Calu3 (cell line): Measurements from ENCODE around the gene GFY. TPM values are rescaled to one million over a fixed set of nuclear protein-coding genes. Genes with fewer than 3 reads are reported as not detected.

Source experiments
- BruUV-seq: library from RNA; stranded (reverse); fragments of 400-500 nt; replicated peaks from 2 replicates; lab custom pipeline; 2021; lab: Mats Ljungman, UMichigan
- CTCF ChIA-PET: fragments of 300-600 bp; sonication (Branson Sonifier 250); formaldehyde crosslinking; loops from one replicate; lab custom pipeline; 2022; ENCODE audit warnings: antibody characterized with exemption; lab: Charles Lee
- DNase-seq: peaks from one replicate; pipeline ENCODE4 v3.0.0; 2022
- H3K27ac Mint-ChIP-seq: one replicate; pipeline ENCODE4 v1.8.0; 2022; ENCODE audit warnings: mixed read lengths; ENCODE audit not compliant: unreplicated experiment
- H3K27me3 Mint-ChIP-seq: one replicate; pipeline ENCODE4 v1.8.0; 2022; ENCODE audit warnings: mixed read lengths; ENCODE audit not compliant: unreplicated experiment
- H3K36me3 Mint-ChIP-seq: one replicate; pipeline ENCODE4 v1.8.0; 2022; ENCODE audit warnings: mild to moderate bottlenecking, moderate library complexity, mixed read lengths; ENCODE audit not compliant: insufficient read depth, unreplicated experiment
- H3K4me1 Mint-ChIP-seq: one replicate; pipeline ENCODE4 v1.8.0; 2022; ENCODE audit warnings: mild to moderate bottlenecking, low read depth, mixed read lengths; ENCODE audit not compliant: unreplicated experiment
- H3K4me3 Mint-ChIP-seq: one replicate; pipeline ENCODE4 v1.8.0; 2022; ENCODE audit warnings: mild to moderate bottlenecking, low read depth, moderate library complexity, mixed read lengths; ENCODE audit not compliant: unreplicated experiment
- H3K9me3 Mint-ChIP-seq: one replicate; pipeline ENCODE4 v1.8.0; 2022; ENCODE audit warnings: low read depth, mixed read lengths; ENCODE audit not compliant: unreplicated experiment
- CTCF ChIP-seq: fragments of 200-600 bp; IDR thresholded peaks from one replicate; pipeline ENCODE4 v1.8.0; 2022; ENCODE audit warnings: antibody characterized with exemption; ENCODE audit not compliant: unreplicated experiment
- intact Hi-C: fragments of 100-400 bp; cut with micrococcal nuclease; formaldehyde crosslinking; loops from one replicate; pipeline ENCODE4 v1.10.0; 2022; ENCODE audit not compliant: unreplicated experiment
- total RNA-seq: library from RNA; stranded (reverse); gene quantifications from 2 replicates; pipeline ENCODE4 v1.2.3, GENCODE V29; 2022

The GFY gene
- total RNA-seq, 1 experiment from 2014 or later = not detected

DNA sequence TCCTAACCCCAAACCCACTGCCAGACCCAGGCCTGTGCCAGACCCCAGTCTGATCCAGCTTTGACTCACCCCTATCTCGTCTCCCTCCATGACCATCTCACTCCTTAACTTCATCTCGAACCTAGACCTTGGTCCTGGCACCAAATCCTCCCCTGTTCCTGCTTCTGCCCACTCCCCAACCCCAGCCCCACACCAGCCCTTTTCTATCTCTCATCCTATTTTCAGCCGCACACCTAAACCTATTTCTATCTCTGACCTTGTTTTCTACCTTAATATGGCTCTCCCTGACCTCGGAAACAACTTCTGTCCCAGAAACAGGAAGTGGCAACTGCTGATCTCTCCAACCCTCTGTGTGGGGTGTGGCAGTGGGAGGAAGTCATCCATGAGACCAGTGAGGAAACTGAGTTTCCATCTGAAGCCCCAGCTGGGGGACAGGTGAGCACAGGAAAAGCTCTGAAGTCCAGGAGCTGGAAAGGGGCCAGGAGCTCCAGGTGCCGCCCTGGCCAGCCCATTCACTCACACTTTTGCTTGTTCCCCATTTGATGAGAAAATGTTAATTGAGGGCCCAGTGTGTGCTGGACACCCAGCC lies 15.7 kb upstream of the GFY start:
- CTCF ChIA-PET = no interaction called here
- DNase-seq = no peak
- H3K9me3 Mint-ChIP-seq = no peaks in the 10 kb centered on the region
- H3K4me3 Mint-ChIP-seq = no peak overlapping the region
- TF ChIP-seq CTCF = no peak
- peaks cover 70% of the 10 kb centered on the region for H3K27me3 Mint-ChIP-seq
- no peaks in the 10 kb centered on the region for H3K4me1 Mint-ChIP-seq
- no peaks in the 10 kb centered on the region for H3K36me3 Mint-ChIP-seq
- H3K27ac Mint-ChIP-seq = no peak overlapping the region
- intact Hi-C loops = no loop called here
- BruUV-seq = no TSS peak

- Mint-ChIP-seq H3K4me1 (no peaks in the 10 kb centered on the region), H3K27ac (no peak overlapping the region), H3K27me3 (peaks cover 92% of the 10 kb centered on the region), H3K4me3 (no peak overlapping the region), H3K36me3 (no peaks in the 10 kb centered on the region), H3K9me3 (no peaks in the 10 kb centered on the region)
- CTCF ChIA-PET = interaction anchor here (0.5 to 0.7 kb wide), 2 partner anchors 9 to 346 kb away, joined by 3 read pairs; no protein-coding TSS in a partner anchor
- no peak for DNase-seq
- no TSS peak for BruUV-seq
- TF ChIP-seq CTCF = no peak
- intact Hi-C loops = no loop called here
These were observed 13.4 kb upstream of the GFY start for GRCh38 chr19:49411681-49412326.

GRCh38 chr19:49413348-49413747 lies 11.8 kb upstream of the GFY start:
- CTCF ChIA-PET = no interaction called here
- intact Hi-C loops = no loop called here
- Mint-ChIP-seq H3K9me3 (no peaks in the 10 kb centered on the region), H3K36me3 (no peaks in the 10 kb centered on the region), H3K27me3 (peaks cover 94% of the 10 kb centered on the region), H3K27ac (no peak overlapping the region), H3K4me3 (no peak overlapping the region), H3K4me1 (no peaks in the 10 kb centered on the region)
- DNase-seq = no peak
- no TSS peak for BruUV-seq
- no peak for TF ChIP-seq CTCF

DNA sequence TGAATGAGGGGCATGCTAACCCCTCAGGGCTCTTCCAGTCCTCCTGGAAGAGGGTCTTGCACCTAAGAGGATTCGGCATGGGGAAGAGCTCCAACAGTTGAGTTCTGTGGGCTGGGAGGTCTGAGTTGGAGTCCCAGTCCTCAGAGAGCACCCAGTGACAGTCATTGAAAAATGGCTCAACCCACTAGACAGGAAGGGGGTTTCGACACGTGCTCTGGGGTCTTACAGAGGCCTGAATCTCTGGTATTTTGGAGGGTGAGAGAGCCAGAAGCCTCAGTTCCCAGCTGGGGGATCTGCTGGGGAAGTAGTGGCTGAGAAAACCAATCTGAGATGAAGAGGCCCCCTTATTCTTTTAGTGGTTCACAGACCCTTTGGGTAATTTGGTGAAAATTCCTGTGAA lies 10.9 kb upstream of the GFY start:
- no peaks in the 10 kb centered on the region for H3K9me3 Mint-ChIP-seq
- CTCF ChIA-PET = no interaction called here
- intact Hi-C loops = no loop called here
- peaks cover 94% of the 10 kb centered on the region for H3K27me3 Mint-ChIP-seq
- H3K4me3 Mint-ChIP-seq = no peak overlapping the region
- H3K4me1 Mint-ChIP-seq = no peaks in the 10 kb centered on the region
- H3K27ac Mint-ChIP-seq = no peak overlapping the region
- no TSS peak for BruUV-seq
- H3K36me3 Mint-ChIP-seq = no peaks in the 10 kb centered on the region
- no peak for TF ChIP-seq CTCF
- no peak for DNase-seq
